Tibial nerve (tissue), 4 donors: ENCODE measurements around the gene PLXNA1.

ENCODE experiments used
- EP300 ChIP-seq, 2 donors: sonication (generic); formaldehyde crosslinking; IDR thresholded peaks; one replicate each; pipeline ENCODE4 v1.6.1; 2017; ENCODE audit warnings: antibody characterized with exemption in 2 of 2, mild to moderate bottlenecking in 1 of 2
- POLR2A ChIP-seq, 2 donors: fragments of 450-650 bp; IDR thresholded peaks; one replicate each; pipeline ENCODE4 v1.6.1; 2017; ENCODE audit warnings: antibody characterized with exemption in 2 of 2, mild to moderate bottlenecking in 2 of 2, moderate library complexity in 2 of 2
- TF ChIP-seq, protein P1 (sequence below), 5 experiments: fragments of 200-600 bp in 3 of 5; fragments of 450-650 bp in 2 of 5; sonication (generic) in 3 of 5; IDR thresholded peaks; one replicate each; pipeline ENCODE4 v1.5.1; 2016 to 2019; ENCODE audit warnings: antibody characterized with exemption in 5 of 5, mild to moderate bottlenecking in 3 of 5, moderate library complexity in 2 of 5

DNA sequence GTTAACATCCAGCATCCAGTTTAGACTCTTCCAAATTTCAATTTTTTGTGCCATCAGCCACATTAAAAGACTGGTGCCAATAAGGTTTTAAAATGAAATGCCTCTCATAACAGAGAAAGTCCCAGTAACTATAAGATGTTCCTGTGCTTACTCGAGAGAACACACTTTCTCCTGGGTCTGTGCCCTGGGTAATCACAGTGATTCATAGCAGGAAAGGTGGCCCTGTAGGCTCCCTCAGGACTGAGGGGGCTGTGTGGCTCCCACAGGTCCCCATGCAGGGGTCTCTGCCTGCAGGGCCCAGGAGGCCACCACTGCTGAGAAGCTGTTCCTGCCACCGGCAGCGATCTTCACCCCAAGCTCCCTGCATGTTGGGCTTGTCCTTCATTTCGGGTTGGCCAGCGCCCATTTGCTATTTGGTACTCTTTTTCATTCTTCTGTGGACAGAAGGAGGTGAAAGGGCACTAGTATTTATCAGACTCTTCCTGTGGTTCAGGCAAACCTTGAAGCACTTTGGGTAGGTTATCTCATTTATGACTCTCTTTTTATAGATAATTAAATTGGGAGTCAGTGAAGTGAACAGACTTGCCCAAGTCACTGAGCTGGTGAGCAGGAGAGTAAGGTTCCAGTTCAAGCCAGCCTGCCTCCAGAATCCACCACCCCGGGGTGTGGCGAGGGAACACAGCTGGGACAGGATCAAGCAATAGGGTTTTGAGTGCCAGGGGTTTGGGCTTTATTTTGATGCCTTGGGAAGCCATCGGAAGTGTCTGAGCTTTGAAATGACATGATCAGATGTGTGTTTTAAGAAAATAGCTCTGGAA, 44.2 kb upstream of the PLXNA1 start:
- TF ChIP-seq EP300 (IDR thresholded peaks at IDR 0.05), result no peak
- TF ChIP-seq, protein P1, sequence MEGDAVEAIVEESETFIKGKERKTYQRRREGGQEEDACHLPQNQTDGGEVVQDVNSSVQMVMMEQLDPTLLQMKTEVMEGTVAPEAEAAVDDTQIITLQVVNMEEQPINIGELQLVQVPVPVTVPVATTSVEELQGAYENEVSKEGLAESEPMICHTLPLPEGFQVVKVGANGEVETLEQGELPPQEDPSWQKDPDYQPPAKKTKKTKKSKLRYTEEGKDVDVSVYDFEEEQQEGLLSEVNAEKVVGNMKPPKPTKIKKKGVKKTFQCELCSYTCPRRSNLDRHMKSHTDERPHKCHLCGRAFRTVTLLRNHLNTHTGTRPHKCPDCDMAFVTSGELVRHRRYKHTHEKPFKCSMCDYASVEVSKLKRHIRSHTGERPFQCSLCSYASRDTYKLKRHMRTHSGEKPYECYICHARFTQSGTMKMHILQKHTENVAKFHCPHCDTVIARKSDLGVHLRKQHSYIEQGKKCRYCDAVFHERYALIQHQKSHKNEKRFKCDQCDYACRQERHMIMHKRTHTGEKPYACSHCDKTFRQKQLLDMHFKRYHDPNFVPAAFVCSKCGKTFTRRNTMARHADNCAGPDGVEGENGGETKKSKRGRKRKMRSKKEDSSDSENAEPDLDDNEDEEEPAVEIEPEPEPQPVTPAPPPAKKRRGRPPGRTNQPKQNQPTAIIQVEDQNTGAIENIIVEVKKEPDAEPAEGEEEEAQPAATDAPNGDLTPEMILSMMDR (IDR thresholded peaks at IDR 0.05), result no peak
- TF ChIP-seq POLR2A (IDR thresholded peaks at IDR 0.05), result no peak
